HS-27A (cell line): Measurements from ENCODE around the gene SMIM27.

Source experiments
- DNase-seq: peaks from one replicate; pipeline ENCODE4 v3.0.0-alpha.2; 2012; ENCODE audit warnings: low read depth, missing footprints

The SMIM27 gene

GRCh38 chr9:32558408-32558934 lies 6.3 kb downstream of the SMIM27 start:
- no peak for DNase-seq

GRCh38 chr9:32565967-32566366 lies 13.8 kb downstream of the SMIM27 start:
- DNase-seq = no peak

GRCh38 chr9:32566770-32567169 lies 14.6 kb downstream of the SMIM27 start:
- DNase-seq = no peak

GRCh38 chr9:32570262-32570661 lies 18.1 kb downstream of the SMIM27 start:
- no peak for DNase-seq

- DNase-seq = peak; percentile 69
Measured at GRCh38 chr9:32571969-32572899, 20.1 kb downstream of the SMIM27 start.

- DNase-seq = peak; percentile 89
Measured at GRCh38 chr9:32572900-32573523, 20.9 kb downstream of the SMIM27 start, which contains the start of gene NDUFB6. Gene NDUFB6 (minus strand): TSS chr9:32573159. CDS start chr9:32573060, 99 bp downstream.

GRCh38 chr9:32573821-32574220 lies 21.7 kb downstream of the SMIM27 start:
- DNase-seq = no peak

GRCh38 chr9:32574858-32575257 lies 22.7 kb downstream of the SMIM27 start:
- DNase-seq = no peak

- no peak for DNase-seq
Measured at GRCh38 chr9:32577316-32577715, 25.2 kb downstream of the SMIM27 start.

GRCh38 chr9:32578976-32579375 lies 26.8 kb downstream of the SMIM27 start:
- DNase-seq = no peak

GRCh38 chr9:32579706-32580331 lies 27.7 kb downstream of the SMIM27 start:
- peak; percentile 34 for DNase-seq

- no peak for DNase-seq
Measured at GRCh38 chr9:32580631-32581300, 28.6 kb downstream of the SMIM27 start.

GRCh38 chr9:32581512-32582143 lies 29.5 kb downstream of the SMIM27 start:
- peak; percentile 36 for DNase-seq

- DNase-seq = no peak
Measured at GRCh38 chr9:32584784-32585183, 32.7 kb downstream of the SMIM27 start.

- no peak for DNase-seq
Measured at GRCh38 chr9:32587901-32588300, 35.8 kb downstream of the SMIM27 start.

- DNase-seq = peak; percentile 23
Measured at GRCh38 chr9:32589083-32589723, 37.1 kb downstream of the SMIM27 start.

- DNase-seq = no peak
Measured at GRCh38 chr9:32590476-32590875, 38.3 kb downstream of the SMIM27 start.

GRCh38 chr9:32590898-32591297 lies 38.8 kb downstream of the SMIM27 start:
- DNase-seq = no peak

GRCh38 chr9:32596096-32596865 lies 44.2 kb downstream of the SMIM27 start:
- no peak for DNase-seq

GRCh38 chr9:32596936-32597335 lies 44.8 kb downstream of the SMIM27 start:
- DNase-seq = no peak
